Stimulated activated CD8-positive, alpha-beta memory T cell treated with anti-CD3 and anti-CD28 coated beads, Interleukin-2, amount 100 ng/mL, for 1 hour (primary cell): ENCODE measurements around the gene OR4S1.
"Not testable (repeated sequence)": the region's sequence is repeated elsewhere in the genome, so short reads cannot be mapped to it uniquely, and the experiment has no call there.

Source experiments
- DNase-seq, 2 donors: peaks; one replicate each; pipeline ENCODE4 v3.0.0-alpha.2; 2020; ENCODE audit warnings: low read depth in 2 of 2

Gene OR4S1

GRCh38 chr11:48305923-48306322 is at the start of gene OR4S1:
Gene OR4S1, plus strand, starts transcription at chr11:48306223. Its CDS starts 0 bp downstream, at chr11:48306223.
- DNase-seq, result no peak

GRCh38 chr11:48261600-48261999 is 44.4 kb upstream of the OR4S1 start:
- DNase-seq, result no peak

- DNase-seq, result no peak
Measured at GRCh38 chr11:48263423-48263911, 42.6 kb upstream of the OR4S1 start, which contains the start of gene OR4X1. Gene OR4X1, plus strand, starts transcription at chr11:48263861. Its CDS starts 0 bp downstream, at chr11:48263861.

- no peak for DNase-seq
Measured at GRCh38 chr11:48270621-48271020, 35.4 kb upstream of the OR4S1 start.

- DNase-seq, result no peak
Measured at GRCh38 chr11:48272606-48273005, 33.4 kb upstream of the OR4S1 start.

- DNase-seq, result peak; percentile 17 to 24
Measured at GRCh38 chr11:48307760-48308386, 1.9 kb downstream of the OR4S1 start.

GRCh38 chr11:48313590-48313989 is 7.6 kb downstream of the OR4S1 start:
- not testable (repeated sequence) for DNase-seq

GRCh38 chr11:48319813-48320212 is 13.8 kb downstream of the OR4S1 start:
- not testable (repeated sequence) for DNase-seq

GRCh38 chr11:48324620-48325019 is 18.6 kb downstream of the OR4S1 start, which contains the start of gene OR4C3:
Gene OR4C3, plus strand, starts transcription at chr11:48324920. Its CDS starts 102 bp downstream, at chr11:48325022.
- not testable (repeated sequence) for DNase-seq

GRCh38 chr11:48341466-48341865 is 35.4 kb downstream of the OR4S1 start:
- DNase-seq, result no peak

- DNase-seq, result not testable (repeated sequence)
Measured at GRCh38 chr11:48342505-48342904, 36.5 kb downstream of the OR4S1 start.

GRCh38 chr11:48346286-48346685 is 40.3 kb downstream of the OR4S1 start:
- not testable (repeated sequence) for DNase-seq

GRCh38 chr11:48354013-48354412 is 48.0 kb downstream of the OR4S1 start:
- DNase-seq, result no peak

- no peak for DNase-seq
Measured at GRCh38 chr11:48354677-48355076, 48.7 kb downstream of the OR4S1 start.
